HFFc6 (cell line): ENCODE measurements around the gene ELP4. TPM values are rescaled to one million over a fixed set of nuclear protein-coding genes. Genes with fewer than 3 reads are reported as not detected.
A peak's percentile ranks its signal among the peaks of the same experiment; 100 is the strongest.

ENCODE experiments used
- DNase-seq: peaks from one replicate; pipeline ENCODE4 v3.0.0-alpha.2; 2018
- H3K27ac Mint-ChIP-seq: 2 replicates; pipeline ENCODE4 v1.8.0; 2020; ENCODE audit warnings: mild to moderate bottlenecking, mixed read lengths
- H3K27me3 Mint-ChIP-seq: 2 replicates; pipeline ENCODE4 v1.8.0; 2021; ENCODE audit warnings: mild to moderate bottlenecking, moderate library complexity, mixed read lengths; ENCODE audit not compliant: insufficient read depth
- H3K36me3 Mint-ChIP-seq: 2 replicates; pipeline ENCODE4 v1.8.0; 2021; ENCODE audit warnings: low read depth, mixed read lengths
- H3K4me1 Mint-ChIP-seq: 2 replicates; pipeline ENCODE4 v1.8.0; 2020; ENCODE audit warnings: low read depth, mixed read lengths
- H3K4me3 Mint-ChIP-seq: 2 replicates; pipeline ENCODE4 v1.8.0; 2020; ENCODE audit warnings: mild to moderate bottlenecking, moderate library complexity, mixed read lengths
- H3K9me3 Mint-ChIP-seq: 2 replicates; pipeline ENCODE4 v1.8.0; 2020; ENCODE audit warnings: mild to moderate bottlenecking, mixed read lengths
- CTCF ChIP-seq: fragments of 200-600 bp; sonication (generic); IDR thresholded peaks from 2 replicates; pipeline ENCODE4 v1.5.0; 2021; ENCODE audit warnings: antibody characterized with exemption, mild to moderate bottlenecking
- total RNA-seq, 6 experiments: library from RNA; stranded (reverse); fragmentation: NEBNext Ultra II Directional; extraction: Animal tissue kit (Norgen Biotek cat#: 25700); gene quantifications; 2 replicates in 1 of 6; 3 replicates in 5 of 6; pipeline ENCODE4 v1.2.3, GENCODE V29; 2021

The ELP4 gene
- total RNA-seq, 6 experiments from 2014 or later, result 11.0 to 14.3 (median 12.2) TPM

- no peaks in the 10 kb centered on the region for H3K27me3 Mint-ChIP-seq
- no peak overlapping the region for H3K27ac Mint-ChIP-seq
- H3K36me3 Mint-ChIP-seq, result no peaks in the 10 kb centered on the region
- no peak overlapping the region for H3K4me3 Mint-ChIP-seq
- H3K9me3 Mint-ChIP-seq, result no peaks in the 10 kb centered on the region
- peaks cover 20% of the 10 kb centered on the region for H3K4me1 Mint-ChIP-seq
- no peak for TF ChIP-seq CTCF
- no peak for DNase-seq
Measured at GRCh38 chr11:31651822-31652221, 142.3 kb downstream of the ELP4 start.

- H3K4me3 Mint-ChIP-seq, result no peak overlapping the region
- no peak for DNase-seq
- TF ChIP-seq CTCF, result no peak
- peaks cover 26% of the 10 kb centered on the region for H3K4me1 Mint-ChIP-seq
- no peaks in the 10 kb centered on the region for H3K9me3 Mint-ChIP-seq
- no peak overlapping the region for H3K27ac Mint-ChIP-seq
- H3K27me3 Mint-ChIP-seq, result no peaks in the 10 kb centered on the region
- H3K36me3 Mint-ChIP-seq, result no peaks in the 10 kb centered on the region
Measured at GRCh38 chr11:31652528-31652927, 143.0 kb downstream of the ELP4 start.

GRCh38 chr11:31655483-31655882, 145.9 kb downstream of the ELP4 start:
- peak; percentile 81 for DNase-seq
- Mint-ChIP-seq H3K4me1 (peaks cover 26% of the 10 kb centered on the region), H3K9me3 (no peaks in the 10 kb centered on the region), H3K4me3 (peak overlapping the region; percentile 62), H3K27me3 (no peaks in the 10 kb centered on the region), H3K36me3 (no peaks in the 10 kb centered on the region), H3K27ac (peak overlapping the region; percentile 78)
- no peak for TF ChIP-seq CTCF

- Mint-ChIP-seq H3K4me1 (peaks cover 26% of the 10 kb centered on the region), H3K9me3 (no peaks in the 10 kb centered on the region), H3K36me3 (no peaks in the 10 kb centered on the region), H3K27me3 (no peaks in the 10 kb centered on the region), H3K4me3 (peak overlapping the region; percentile 56), H3K27ac (peak overlapping the region; percentile 78)
- TF ChIP-seq CTCF, result no peak
- DNase-seq, result peak; percentile 18
Measured at GRCh38 chr11:31656051-31656450, 146.5 kb downstream of the ELP4 start.

- no peak for DNase-seq
- peaks cover 26% of the 10 kb centered on the region for H3K4me1 Mint-ChIP-seq
- TF ChIP-seq CTCF, result no peak
- H3K27me3 Mint-ChIP-seq, result no peaks in the 10 kb centered on the region
- H3K4me3 Mint-ChIP-seq, result no peak overlapping the region
- H3K27ac Mint-ChIP-seq, result peak overlapping the region; percentile 48
- H3K36me3 Mint-ChIP-seq, result no peaks in the 10 kb centered on the region
- no peaks in the 10 kb centered on the region for H3K9me3 Mint-ChIP-seq
Measured at GRCh38 chr11:31657091-31657490, 147.5 kb downstream of the ELP4 start.

- no peak overlapping the region for H3K4me3 Mint-ChIP-seq
- no peak overlapping the region for H3K27ac Mint-ChIP-seq
Measured at GRCh38 chr11:31664129-31664528, 154.6 kb downstream of the ELP4 start.

More at GRCh38 chr11:31664129-31664528, 154.6 kb downstream of the ELP4 start:
- no peak for TF ChIP-seq CTCF
- Mint-ChIP-seq H3K9me3 (no peaks in the 10 kb centered on the region), H3K4me1 (no peaks in the 10 kb centered on the region; the same call in 1 of the 2 replicates), H3K36me3 (0 out of 2 replicates have a peak, but pooled peaks cover under 1% of the 10 kb centered on the region), H3K27me3 (no peaks in the 10 kb centered on the region)
- no peak for DNase-seq
